Activated naive CD4-positive, alpha-beta T cell treated with anti-CD3 and anti-CD28 coated beads, Interleukin-2, amount 50 U/mL, for 24 hours (primary cell): Measurements from ENCODE around the gene NEK6.

Experiments used
- H3K27ac Mint-ChIP-seq: one replicate; pipeline ENCODE4 v1.8.0; 2021; ENCODE audit warnings: mild to moderate bottlenecking, mixed read lengths
- H3K27me3 Mint-ChIP-seq: one replicate; pipeline ENCODE4 v1.8.0; 2021; ENCODE audit warnings: mixed read lengths
- H3K36me3 Mint-ChIP-seq: one replicate; pipeline ENCODE4 v1.8.0; 2021; ENCODE audit warnings: mixed read lengths
- H3K4me1 Mint-ChIP-seq: one replicate; pipeline ENCODE4 v1.8.0; 2021; ENCODE audit warnings: mixed read lengths
- H3K4me3 Mint-ChIP-seq: one replicate; pipeline ENCODE4 v1.8.0; 2021; ENCODE audit warnings: mild to moderate bottlenecking, mixed read lengths
- H3K9me3 Mint-ChIP-seq: one replicate; pipeline ENCODE4 v1.8.0; 2021; ENCODE audit warnings: mixed read lengths

The NEK6 gene

DNA sequence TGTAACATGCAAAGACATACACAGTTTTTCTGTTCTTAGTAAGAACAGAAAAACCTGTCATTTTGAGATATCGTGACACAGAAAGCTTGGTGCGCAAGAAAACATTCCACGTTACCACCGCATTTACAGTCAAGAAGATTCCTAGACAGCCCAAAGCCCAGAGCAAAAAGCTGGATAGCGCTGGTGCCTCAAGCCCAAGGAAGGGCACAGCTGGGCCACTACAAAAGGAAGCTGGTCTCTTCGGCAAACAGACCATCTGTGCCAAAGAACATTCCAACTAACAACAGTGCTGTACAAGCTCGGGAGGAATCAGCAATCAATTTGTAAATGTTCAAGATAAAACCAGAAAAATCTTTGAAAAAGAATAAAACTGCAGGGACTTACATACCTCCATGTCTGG lies 126.5 kb downstream of the NEK6 start:
- peaks cover 36% of the 10 kb centered on the region for H3K4me1 Mint-ChIP-seq
- H3K36me3 Mint-ChIP-seq = peaks cover 7% of the 10 kb centered on the region
- no peaks in the 10 kb centered on the region for H3K9me3 Mint-ChIP-seq
- H3K27me3 Mint-ChIP-seq = no peaks in the 10 kb centered on the region
- H3K4me3 Mint-ChIP-seq = no peak overlapping the region
- H3K27ac Mint-ChIP-seq = no peak overlapping the region

GRCh38 chr9:124384846-124385245 lies 127.1 kb downstream of the NEK6 start:
- Mint-ChIP-seq H3K9me3 (no peaks in the 10 kb centered on the region), H3K36me3 (peaks cover 7% of the 10 kb centered on the region), H3K4me3 (no peak overlapping the region), H3K27me3 (no peaks in the 10 kb centered on the region), H3K4me1 (peaks cover 39% of the 10 kb centered on the region), H3K27ac (no peak overlapping the region)

DNA sequence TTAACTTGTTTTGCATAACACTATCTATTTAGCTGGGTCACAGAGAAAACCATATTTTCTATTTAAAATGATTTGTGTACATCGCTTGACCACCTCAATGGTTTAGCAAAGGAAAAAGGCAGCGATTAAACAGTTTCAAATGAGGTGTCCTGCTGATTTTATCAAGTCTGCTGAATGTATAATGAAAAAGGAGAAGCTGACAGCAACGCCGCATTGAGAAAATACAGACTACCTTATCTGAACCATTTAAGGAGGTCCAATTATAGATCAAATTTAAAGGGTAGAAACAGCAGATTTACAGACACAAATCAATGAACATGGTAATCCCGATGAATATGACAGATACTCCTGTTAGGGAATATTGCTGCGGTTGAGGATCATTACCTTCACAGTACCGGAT lies 127.9 kb downstream of the NEK6 start:
- H3K4me1 Mint-ChIP-seq = peaks cover 40% of the 10 kb centered on the region
- H3K27ac Mint-ChIP-seq = no peak overlapping the region
- H3K27me3 Mint-ChIP-seq = no peaks in the 10 kb centered on the region
- peaks cover 4% of the 10 kb centered on the region for H3K36me3 Mint-ChIP-seq
- no peak overlapping the region for H3K4me3 Mint-ChIP-seq
- H3K9me3 Mint-ChIP-seq = no peaks in the 10 kb centered on the region

GRCh38 chr9:124386201-124386600 lies 128.5 kb downstream of the NEK6 start:
- no peak overlapping the region for H3K4me3 Mint-ChIP-seq
- peaks cover 4% of the 10 kb centered on the region for H3K36me3 Mint-ChIP-seq
- H3K27me3 Mint-ChIP-seq = no peaks in the 10 kb centered on the region
- H3K9me3 Mint-ChIP-seq = no peaks in the 10 kb centered on the region
- no peak overlapping the region for H3K27ac Mint-ChIP-seq
- peaks cover 46% of the 10 kb centered on the region for H3K4me1 Mint-ChIP-seq

DNA sequence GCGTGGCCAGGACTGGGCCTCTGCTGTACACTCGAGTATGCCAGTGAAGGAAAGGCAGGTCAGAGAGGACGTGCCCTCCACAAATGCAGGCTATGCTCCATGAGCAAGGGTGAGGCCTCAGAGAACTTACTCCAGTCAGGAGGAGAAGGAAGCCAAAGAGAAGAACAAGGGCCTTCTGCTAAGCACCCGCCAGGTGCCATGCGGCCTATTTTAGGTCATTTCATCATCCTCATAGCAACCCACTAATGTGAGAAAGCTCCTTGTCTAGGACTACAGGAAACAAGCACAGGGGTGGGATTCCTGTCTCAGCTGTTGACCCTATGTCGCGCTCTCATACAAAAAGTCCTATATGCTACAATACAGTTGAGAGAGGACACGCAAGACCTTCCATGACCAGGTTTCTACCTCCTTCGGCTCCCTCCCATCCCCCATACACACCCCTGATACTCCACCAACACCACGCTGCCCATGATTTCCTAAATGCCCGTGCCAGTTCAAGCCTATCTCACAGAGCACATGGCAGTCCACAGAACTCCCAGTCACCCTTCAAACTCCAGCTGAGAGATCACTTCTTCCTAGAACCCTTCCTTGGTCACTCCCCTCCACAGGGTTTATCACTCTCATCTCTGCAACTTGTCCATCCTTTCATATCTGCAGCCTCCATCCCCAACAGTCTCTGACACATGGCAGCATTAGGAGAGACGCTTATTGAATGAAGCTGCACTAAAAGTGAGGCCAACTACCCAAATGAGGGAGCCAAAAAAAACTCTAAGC lies 130.7 kb downstream of the NEK6 start:
- H3K27ac Mint-ChIP-seq = no peak overlapping the region

DNA sequence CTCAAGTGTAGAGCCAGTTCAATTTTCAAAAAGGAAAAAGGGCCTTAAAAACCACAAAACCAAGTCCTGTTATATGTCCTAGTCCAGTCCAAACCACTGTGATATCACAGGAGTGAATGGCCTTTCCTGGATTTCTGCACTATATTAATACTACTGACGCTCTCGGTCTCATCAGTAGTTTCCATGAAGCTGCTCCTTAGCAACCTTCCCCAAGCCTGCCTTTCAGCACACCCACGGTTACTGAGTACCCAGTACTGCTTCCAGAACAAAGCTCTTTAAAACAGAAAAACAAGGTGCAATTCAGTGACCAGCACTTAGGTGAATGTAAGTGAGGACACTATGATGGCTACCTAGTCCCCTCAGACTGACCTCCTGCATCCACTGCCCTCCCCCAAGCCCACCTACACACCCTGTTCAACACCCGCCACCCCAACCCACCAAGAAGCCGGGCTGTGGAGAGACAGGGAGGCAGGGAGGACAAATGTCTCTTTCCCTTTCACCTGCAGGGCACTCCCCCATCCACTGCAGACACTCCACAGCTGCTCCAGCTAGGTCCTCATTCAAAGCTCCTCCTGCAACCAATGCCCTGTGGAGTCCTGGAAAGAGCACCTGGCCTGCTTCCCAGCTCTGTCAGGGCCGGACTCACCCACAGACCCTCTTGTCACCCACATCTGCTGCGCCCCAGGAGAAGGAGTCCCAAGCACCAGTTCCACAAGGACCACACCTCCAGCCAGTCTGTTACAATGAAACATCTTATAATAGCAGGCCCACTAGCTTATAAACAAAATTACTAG lies 131.6 kb downstream of the NEK6 start:
- no peak overlapping the region for H3K4me3 Mint-ChIP-seq
- H3K27ac Mint-ChIP-seq = no peak overlapping the region
- peaks cover 75% of the 10 kb centered on the region for H3K4me1 Mint-ChIP-seq
- H3K9me3 Mint-ChIP-seq = no peaks in the 10 kb centered on the region
- no peaks in the 10 kb centered on the region for H3K27me3 Mint-ChIP-seq
- H3K36me3 Mint-ChIP-seq = no peaks in the 10 kb centered on the region

More for the DNA sequence above, 130.7 kb downstream of the NEK6 start:
- no peaks in the 10 kb centered on the region for H3K27me3 Mint-ChIP-seq
- peaks cover 67% of the 10 kb centered on the region for H3K4me1 Mint-ChIP-seq
- no peaks in the 10 kb centered on the region for H3K36me3 Mint-ChIP-seq
- no peaks in the 10 kb centered on the region for H3K9me3 Mint-ChIP-seq
- H3K4me3 Mint-ChIP-seq = no peak overlapping the region

- H3K4me3 Mint-ChIP-seq = no peak overlapping the region
- no peaks in the 10 kb centered on the region for H3K27me3 Mint-ChIP-seq
- H3K4me1 Mint-ChIP-seq = peaks cover 87% of the 10 kb centered on the region
- no peaks in the 10 kb centered on the region for H3K36me3 Mint-ChIP-seq
- H3K27ac Mint-ChIP-seq = peak overlapping the region; percentile 68
- H3K9me3 Mint-ChIP-seq = no peaks in the 10 kb centered on the region
Observed at GRCh38 chr9:124390794-124391658, 133.3 kb downstream of the NEK6 start.

DNA sequence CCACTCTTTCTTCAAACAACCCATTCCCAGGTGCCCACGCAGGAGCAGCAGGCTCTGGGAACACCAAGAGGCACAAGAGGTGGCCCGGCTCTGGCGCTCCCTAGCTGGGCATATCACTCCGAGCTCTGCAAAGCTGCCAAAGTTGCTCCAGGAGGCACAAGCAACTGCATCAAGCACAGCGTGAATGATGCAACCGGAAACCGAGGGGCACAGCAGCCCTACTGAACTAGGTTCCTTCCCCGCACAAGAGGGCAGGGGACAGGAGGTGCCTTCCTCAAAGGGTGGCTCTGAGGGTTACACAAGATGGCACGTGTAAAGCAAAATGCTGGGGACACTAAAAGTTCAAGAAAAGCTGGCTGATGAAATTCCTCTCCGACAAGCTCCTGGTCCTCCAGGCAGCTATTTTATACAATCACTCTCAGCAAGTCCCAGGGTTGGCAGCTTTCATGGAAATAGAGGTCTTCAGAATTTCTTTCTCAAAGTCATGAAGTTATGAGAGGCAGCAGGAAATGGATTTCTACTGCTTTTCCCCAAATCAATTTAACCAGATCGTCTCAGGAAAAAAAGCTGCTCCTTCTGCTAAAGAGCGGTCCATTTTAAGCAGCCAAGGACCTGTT lies 134.6 kb downstream of the NEK6 start:
- Mint-ChIP-seq H3K27ac (no peak overlapping the region), H3K36me3 (no peaks in the 10 kb centered on the region), H3K27me3 (no peaks in the 10 kb centered on the region), H3K4me3 (no peak overlapping the region), H3K9me3 (no peaks in the 10 kb centered on the region), H3K4me1 (peaks cover 87% of the 10 kb centered on the region)

GRCh38 chr9:124392871-124393460 lies 135.2 kb downstream of the NEK6 start:
- peaks cover 82% of the 10 kb centered on the region for H3K4me1 Mint-ChIP-seq

DNA sequence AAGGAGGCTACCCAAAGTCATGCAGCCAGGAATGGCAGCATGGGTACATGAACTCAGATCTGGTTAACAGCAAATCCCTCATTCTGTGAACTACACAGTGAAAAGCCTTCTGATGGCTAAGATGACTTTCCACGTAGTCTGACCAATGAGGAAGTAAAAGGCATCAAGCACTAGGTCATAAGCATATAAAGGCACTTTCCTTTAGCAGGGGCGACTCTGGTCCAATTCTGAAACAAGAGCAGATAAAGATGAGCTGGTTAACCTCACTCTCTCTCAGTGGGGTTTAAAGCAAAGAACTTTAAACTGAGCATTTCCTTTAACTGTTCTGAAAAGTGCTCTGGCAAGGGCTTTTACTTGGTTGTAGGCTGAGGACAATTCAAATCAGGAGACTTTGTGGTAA lies 136.4 kb downstream of the NEK6 start:
- no peak overlapping the region for H3K27ac Mint-ChIP-seq
- H3K36me3 Mint-ChIP-seq = no peaks in the 10 kb centered on the region
- H3K9me3 Mint-ChIP-seq = no peaks in the 10 kb centered on the region
- H3K4me3 Mint-ChIP-seq = no peak overlapping the region
- no peaks in the 10 kb centered on the region for H3K27me3 Mint-ChIP-seq
- H3K4me1 Mint-ChIP-seq = peaks cover 82% of the 10 kb centered on the region

More at GRCh38 chr9:124392871-124393460, 135.2 kb downstream of the NEK6 start:
- Mint-ChIP-seq H3K9me3 (no peaks in the 10 kb centered on the region), H3K27ac (no peak overlapping the region), H3K4me3 (no peak overlapping the region), H3K27me3 (no peaks in the 10 kb centered on the region), H3K36me3 (no peaks in the 10 kb centered on the region)

- Mint-ChIP-seq H3K27me3 (no peaks in the 10 kb centered on the region), H3K27ac (no peak overlapping the region), H3K4me1 (peaks cover 80% of the 10 kb centered on the region), H3K9me3 (no peaks in the 10 kb centered on the region), H3K4me3 (no peak overlapping the region), H3K36me3 (no peaks in the 10 kb centered on the region)
Observed at GRCh38 chr9:124394596-124394995, 136.8 kb downstream of the NEK6 start.

GRCh38 chr9:124395826-124396225 lies 138.1 kb downstream of the NEK6 start:
- Mint-ChIP-seq H3K9me3 (no peaks in the 10 kb centered on the region), H3K36me3 (peaks cover under 1% of the 10 kb centered on the region), H3K4me3 (no peak overlapping the region), H3K27me3 (no peaks in the 10 kb centered on the region), H3K27ac (no peak overlapping the region), H3K4me1 (peaks cover 74% of the 10 kb centered on the region)

- Mint-ChIP-seq H3K36me3 (peaks cover 3% of the 10 kb centered on the region), H3K4me1 (peaks cover 63% of the 10 kb centered on the region), H3K9me3 (no peaks in the 10 kb centered on the region), H3K27ac (no peak overlapping the region), H3K27me3 (no peaks in the 10 kb centered on the region), H3K4me3 (no peak overlapping the region)
Observed at GRCh38 chr9:124398191-124398935, 140.6 kb downstream of the NEK6 start.

DNA sequence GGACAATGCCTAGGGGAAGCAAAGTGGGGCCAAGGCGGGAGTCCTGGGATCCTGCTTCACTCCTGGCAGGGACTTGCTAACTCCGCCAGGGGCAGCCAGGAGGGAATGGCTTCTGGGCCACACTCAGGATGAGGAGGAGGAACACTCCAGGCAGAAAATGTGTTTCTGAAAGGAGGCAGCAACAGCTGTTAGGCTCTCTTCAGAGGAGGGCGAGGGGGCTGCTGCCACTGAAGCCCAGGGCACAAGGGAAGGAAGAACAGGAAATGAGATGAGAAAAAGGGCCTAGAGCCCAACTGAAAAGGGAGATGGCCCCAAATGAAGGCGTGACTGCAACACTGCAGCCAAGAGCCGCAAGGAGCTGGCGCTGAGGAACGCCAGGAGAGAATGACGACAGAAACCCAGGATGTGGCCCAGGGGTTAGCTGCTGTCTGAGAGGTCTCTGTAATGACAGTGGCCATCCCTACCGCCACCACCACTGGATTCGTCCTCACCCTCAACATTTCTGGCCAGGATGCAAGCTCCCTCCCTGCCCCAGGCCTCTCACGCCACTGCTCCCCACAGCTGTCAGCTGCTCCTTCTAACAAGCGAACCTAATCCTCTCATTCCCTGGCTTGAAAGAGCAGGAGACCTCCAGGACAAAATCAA lies 141.7 kb downstream of the NEK6 start:
- peaks cover 5% of the 10 kb centered on the region for H3K36me3 Mint-ChIP-seq
- H3K9me3 Mint-ChIP-seq = no peaks in the 10 kb centered on the region
- no peak overlapping the region for H3K4me3 Mint-ChIP-seq
- H3K27ac Mint-ChIP-seq = no peak overlapping the region
- H3K27me3 Mint-ChIP-seq = no peaks in the 10 kb centered on the region
- peaks cover 58% of the 10 kb centered on the region for H3K4me1 Mint-ChIP-seq
